Kasumi-1 (cell line): Measurements from ENCODE around the gene ARAP1.

Source experiments
- DNase-seq, 2 experiments: peaks; one replicate each; lab custom pipeline; 2025; lab: John Stamatoyannopoulos, UW

Gene ARAP1

DNA sequence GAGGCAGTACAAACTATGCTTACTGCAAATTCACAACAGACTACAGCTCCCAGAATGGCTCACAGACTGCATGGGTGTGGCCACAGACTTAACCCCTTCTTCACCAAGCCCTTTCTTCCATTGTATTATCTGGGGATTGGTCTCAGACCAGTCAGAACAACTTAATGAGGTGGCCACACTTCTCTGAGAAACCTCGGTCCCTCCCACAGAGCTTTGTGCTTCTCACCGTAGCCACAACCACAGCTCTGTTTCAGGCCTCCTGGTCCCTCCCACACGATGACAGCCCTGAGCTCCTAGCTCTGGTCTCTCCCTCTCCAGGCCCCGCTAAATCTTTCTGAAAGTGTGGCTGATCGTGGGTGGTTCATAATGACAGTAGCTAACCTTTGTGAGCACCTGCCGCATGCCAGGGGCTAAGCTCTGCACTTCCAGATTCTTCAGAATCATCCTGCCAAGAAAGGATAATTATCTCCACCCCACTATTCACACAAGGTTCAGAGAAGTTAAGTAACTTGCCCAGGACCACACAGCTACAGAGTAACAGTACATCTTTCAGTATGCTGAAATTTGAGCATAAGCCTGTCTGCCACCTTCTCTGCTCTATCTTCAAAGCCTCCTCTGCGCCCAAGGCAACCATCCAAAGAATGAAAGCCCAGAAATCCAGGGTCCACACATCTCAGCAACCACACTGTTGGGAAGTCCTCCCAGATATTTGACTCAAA, 83.4 kb downstream of the ARAP1 start:
- DNase-seq: no peak

DNA sequence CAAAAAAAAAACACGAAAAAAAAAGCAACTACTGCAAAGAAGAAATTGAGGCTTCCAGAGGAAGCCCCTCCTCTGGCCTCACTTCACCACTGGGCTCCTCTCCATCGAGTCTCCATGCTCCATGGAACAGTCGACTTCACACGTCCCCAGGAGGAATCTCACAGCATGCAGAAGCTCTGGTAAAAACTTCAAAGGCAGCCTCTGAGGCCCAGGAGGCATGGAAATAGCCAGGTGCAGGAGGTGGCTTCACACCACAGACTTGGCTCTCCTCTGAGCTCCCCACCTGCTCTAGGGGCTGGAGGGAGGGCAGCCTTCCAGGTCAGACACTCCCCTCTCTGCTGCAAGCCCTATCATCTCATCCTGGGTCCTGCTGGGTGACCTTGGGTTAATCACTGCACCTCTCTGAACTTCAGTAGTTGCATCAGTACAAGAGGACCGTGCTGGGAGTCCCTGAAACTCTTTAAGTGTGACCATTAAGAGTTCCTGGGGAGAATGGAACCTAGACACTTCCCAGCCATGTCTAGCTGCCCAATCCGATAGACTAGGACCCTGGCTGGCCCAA, 86.2 kb downstream of the ARAP1 start:
- DNase-seq: no peak

DNA sequence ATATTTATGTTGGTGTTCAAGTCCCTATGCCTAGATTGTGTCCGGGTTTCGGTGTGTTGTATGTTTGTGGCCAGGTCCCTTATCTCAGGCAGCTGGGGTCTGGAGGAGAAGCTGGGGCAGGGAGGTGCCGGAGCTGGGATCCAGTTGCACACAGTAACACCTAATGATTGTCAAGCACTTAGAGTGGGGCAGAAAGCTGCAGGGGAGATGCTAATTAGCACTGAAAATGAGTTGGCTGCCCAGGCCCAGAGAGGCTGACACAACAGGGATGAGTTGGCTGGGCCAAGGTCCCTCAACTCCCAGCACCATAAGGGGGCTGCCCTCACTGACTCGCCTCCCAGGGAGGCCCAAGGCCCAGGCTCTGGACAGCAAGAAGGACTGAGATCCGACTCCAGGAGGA, 90.2 kb downstream of the ARAP1 start:
- no peak for DNase-seq

DNA sequence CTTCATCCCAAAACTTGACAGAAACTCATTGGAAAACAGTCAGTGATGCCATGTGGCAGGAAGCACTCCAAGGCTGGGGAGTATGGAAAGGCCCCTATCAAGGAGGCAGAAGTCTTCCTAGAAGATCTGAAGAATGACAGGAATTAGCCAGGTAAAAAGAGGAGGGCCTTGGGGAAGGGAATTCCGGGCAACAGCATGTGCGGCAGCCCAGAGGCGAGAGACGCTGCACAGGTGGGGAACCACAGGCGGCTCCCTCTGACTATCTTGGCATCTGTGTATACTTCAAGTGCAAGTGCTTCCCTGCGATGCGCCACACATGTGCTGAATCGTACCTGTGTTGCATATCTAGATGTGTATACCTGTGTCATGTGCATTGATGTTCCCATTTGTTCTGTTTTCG, 90.7 kb downstream of the ARAP1 start:
- no peak for DNase-seq

DNA sequence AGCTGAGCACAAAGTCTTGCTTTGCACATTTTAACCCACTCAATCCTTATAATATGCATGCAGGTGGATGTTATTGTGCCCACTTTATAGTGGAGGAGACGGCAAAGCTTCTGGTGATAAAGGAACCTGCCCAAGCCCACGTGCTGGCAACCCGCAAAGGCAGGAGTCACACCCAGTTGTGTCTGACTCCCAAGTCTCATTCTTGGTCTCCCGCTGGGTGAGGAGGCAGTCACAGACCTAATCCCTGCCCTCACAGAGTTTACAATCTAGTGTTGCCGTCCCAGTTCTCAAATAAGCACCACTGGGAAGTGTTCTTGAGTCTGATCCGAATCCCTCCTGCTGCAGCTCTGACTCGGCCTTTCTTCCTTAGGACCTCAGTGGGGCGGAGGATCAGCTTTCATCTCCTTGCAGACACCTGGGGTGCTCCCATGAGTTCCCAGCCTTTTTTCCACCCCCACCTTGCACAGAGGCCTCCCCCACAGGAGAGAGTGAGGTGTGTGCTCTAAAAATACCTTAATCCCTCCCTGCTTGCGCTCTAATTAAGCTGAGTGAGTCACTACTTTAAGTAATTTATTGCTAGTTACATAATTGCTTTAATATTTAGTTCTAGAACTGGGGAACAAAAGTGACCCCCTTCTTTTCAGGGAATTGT, 93.1 kb downstream of the ARAP1 start:
- no peak for DNase-seq

DNA sequence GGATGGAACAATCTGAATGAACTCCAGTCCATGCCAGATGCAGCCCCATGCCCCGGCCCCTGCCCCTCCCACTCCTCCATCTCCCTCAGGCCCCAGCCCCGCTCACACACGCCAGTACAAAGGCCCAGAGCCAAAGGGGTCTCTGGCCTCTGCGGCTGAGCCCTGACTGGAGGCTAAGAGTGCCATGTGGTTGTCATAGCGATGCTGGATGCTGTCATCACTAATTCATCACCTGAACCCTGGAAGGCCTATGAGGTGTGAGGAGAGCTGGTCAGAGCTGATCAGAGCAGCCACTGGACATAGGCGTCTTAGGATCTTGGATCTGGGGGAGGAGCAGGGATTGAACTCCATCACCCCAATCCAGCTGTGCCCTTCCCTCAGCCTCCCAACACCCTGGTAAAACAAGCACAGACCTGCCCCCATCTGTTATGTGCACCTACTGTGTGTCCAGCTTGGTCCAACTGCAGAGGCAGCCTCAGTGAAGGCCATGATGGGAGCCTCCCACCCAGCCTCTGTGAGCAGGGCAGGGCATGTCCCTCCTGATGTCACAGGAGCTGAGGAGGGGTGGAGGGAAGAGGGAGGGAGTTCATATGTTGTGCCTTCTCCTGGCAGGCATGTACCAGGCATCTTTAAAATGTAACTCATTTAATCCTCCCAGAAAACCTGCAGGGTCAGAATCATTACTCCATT, 94.7 kb downstream of the ARAP1 start:
- DNase-seq: no peak

DNA sequence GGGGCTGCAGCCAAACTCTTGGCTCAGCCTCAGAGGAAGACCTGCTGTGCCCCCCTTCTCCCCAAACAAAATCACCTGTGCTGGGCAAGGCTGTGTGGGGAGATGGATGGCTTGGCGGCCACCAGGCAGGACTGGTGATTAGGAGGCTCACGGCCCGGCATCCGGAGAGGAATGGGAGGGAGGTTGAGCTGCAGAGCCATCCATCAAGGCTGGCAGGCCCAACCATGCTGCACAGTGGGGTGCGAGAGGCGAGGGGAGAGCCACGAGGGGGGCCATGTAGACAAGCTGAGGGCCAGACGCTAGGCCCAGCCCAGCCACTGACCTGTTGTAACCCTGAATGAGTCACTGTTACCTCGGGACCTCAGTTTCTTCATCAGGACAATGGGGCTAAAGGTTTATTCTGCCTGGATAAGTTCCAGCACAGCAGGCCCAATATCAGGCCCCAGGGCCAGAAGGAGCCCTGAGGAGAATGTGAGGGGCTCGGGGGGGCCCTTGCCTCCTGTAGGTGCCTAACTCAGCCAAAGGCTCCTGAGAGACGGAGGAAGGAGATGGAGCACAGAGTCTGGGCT, 96.2 kb downstream of the ARAP1 start:
- no peak for DNase-seq

DNA sequence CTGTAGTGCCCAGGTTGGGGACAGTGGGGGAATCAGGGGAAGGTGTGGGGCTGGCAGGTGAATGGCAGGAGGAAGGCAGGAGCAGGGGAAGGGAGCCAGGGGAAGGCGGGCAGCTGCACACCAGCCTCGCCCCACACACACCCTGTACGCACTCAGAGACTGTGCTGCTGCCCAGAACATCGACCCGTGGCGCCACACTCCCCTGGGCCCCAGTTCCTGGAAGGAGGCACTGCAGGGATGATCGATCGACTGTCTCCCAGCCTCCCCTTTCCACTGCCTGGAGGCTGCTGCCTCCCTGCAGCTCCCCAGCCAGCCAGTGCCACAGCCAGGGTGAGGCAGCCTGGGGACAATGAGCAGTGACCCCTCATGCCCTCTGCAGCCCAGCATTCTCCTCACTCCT, 97.2 kb downstream of the ARAP1 start:
- no peak for DNase-seq

DNA sequence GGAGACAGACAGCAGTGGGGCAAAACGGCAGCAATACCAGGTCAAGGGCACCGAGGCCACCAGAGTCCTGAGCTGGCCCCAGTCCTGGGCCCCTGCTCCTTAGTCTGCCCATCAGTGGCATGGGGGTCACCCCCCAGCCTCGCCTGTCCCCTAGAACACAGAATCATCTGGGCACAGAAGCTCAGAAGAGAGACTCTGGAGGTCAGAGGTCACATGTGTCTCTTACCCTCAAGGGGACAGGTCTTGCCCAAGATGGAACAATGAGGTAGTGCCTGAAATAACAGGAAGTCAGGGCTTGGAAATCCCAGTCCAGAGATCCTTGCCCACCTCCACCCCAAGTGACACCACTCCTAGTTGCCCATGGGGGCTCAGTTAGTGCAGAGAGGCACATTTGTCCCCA, 98.6 kb downstream of the ARAP1 start:
- DNase-seq: no peak

DNA sequence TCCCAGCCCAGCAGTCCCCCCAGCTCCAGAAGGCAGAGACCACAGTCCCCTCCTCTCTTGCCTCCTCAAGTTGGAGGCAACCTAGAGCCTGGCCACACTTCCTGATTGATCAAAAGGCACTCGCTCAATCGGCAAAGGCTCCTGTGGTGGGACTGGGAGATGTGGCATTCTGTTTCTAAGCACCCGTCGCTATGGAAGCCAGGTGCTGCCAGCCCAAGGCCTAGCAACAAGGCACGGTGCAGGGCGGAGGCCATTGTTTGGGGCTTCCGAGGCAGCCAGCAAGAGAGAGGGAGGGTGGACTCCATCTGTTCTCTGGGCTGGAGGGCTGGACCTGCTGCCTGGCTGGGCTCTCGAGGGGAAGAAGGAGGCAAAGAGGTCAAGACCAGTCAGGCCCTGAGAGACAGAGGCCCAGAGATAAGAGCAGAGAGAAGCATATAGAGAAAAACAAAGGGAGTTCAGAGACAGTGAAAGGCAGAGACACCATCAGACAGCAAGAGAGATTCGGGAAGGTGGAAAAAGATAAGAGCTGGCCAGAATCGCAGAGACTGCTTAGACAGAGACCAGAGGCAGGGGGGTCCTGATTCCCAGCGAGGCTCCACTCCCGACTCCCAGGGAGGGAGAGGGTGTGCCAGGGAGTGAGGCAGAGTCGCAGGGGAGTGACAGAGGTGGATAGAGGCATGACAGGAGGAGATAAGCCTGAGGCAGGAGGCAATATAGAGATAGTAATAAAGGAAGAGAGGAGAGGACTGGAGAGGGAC, 99.2 kb downstream of the ARAP1 start:
- DNase-seq: no peak

DNA sequence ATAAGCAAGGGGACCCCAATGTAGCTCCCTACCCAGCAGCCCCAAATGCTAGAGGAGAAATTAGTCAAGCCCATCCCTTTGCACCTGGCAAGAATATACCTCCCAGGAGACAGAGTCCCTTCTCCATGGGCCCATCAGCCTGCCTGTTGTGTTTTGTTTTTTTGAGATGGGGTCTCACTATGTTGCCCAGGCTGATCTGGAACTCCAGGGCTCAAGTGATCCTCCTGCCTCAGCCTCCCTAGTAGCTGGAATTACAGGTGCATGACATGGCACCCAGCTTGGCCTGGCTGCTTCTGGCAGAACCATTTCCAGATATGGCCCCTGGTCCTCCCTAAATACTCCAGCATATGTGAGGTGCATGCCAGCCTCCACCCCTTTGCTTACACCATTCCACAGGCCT, 100.1 kb downstream of the ARAP1 start:
- no peak for DNase-seq

DNA sequence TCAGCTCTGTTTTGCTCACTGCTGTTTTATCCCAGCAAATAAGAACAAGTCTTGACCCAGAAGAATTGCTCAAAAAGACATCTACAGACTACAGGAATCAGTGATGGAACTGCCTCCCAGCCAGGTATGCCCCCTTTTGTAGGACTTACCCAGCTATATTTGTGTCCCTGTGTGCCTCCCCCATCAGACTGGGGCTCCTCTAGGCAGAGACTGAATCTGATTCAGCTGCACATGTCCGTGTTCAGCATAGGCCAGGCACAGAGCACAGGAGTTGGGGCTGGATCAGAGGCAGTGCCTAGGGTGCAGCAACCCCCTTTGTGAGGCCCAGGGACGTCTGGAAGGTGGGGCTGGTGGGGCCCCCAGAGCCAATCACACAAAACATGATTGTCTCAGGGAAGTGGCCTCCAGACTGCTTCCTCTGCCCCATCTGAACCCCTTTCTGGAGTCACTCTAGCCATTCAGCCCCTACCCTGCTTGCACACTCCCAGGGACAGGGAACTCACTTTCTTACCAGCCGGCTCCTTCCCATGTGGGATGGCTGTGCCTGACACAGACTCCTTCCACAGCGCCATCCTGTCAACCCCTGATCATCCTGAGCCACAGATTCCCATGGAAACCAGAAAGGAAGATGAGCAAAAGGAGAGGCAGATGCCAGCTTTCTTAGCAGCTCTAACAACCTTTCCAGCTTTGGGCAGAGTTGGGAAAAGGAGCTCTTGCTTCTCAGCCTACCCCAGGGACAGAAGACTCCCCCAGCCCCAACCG, 102.8 kb downstream of the ARAP1 start:
- DNase-seq: no peak

DNA sequence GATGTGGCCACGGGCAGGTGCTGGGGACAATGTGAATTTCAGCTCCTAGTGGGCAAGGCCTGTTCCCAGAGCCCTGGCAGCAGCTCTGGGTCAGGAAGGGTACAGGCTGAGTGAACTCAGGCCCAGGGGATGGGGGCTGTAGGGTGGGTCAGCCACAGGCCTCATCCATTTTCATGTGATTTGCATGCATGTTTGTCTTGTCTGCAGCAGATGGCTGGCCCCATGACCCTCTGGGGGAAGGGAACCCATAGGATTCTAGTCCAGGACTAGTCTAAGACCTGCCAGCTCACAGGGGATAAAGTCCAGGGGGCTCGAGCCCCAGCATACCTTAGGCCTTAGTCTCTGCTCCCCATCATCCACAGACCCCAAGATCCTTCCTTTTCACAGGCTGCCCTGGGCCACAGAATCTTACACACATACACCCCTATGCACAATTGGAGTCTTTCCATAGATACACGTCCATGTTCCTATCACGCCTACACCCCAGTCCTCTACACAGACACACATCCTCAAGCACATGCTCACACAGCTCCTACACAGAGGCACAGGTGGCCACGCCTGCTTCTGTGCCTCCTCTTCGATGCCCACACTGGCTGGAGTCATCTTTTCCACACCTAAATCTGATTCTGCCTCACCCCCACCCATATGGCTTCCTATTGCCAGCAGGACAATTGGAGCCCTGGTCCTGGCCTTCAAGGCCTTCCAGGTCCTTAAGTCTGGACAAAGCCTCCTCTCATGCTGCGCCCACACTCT, 103.6 kb downstream of the ARAP1 start:
- no peak for DNase-seq

DNA sequence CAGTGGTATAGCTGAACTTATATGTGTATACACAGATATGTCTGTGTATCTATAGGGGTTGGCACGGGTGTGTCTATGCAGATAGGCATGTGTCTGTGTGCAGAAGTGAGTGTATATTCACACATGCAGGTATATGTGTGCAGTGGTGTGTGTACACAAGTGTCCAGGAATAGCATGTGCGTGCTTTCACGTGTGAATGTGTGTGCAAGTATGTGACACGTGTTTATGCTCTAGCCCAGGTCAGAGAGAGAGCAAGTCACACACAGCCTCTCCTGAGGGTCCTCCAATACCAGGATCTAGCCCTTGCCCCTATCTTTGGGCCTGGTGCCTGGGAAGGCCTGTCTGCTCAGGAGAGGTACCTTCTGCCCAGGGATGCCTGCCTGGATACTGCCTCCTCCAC, 104.3 kb downstream of the ARAP1 start:
- DNase-seq: no peak

DNA sequence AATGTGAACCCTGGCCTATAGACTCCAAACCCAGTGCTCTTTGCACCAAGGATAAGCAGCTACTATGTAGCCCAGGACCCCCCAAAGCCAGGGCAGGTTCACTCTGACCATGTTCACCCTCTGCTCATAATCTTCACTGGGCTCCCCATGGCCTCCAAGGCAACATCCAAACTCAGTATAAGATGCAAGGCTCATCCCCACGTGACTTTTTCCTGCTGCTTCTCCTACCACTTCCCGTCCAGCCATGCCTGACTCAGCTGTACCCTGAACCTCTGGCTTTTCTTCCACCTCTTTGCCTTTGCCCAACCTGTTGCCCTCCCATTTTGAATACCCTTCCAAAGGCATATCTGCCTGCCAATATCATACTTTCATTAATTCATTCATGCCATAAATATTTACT, 105.7 kb downstream of the ARAP1 start:
- DNase-seq: no peak

DNA sequence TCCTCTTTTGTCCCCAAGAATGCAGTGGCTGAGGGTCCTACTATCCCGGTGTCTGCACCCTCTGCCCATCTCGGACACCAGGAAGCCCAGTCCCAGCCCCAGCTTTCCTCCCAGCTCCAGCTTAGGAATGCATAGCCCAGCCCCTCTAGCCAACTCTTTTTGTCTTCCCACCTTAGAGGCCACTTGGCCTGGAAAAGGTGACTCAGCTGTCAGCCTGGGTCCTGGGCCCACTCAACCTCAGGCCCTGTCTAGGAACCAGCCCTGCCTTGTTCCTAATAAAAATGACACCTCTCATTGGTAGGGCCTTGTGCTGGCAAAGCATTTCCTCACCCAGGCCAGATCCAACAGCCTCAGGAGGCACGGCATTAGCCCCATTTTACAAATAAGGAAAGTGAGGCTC, 106.2 kb downstream of the ARAP1 start:
- DNase-seq: no peak

DNA sequence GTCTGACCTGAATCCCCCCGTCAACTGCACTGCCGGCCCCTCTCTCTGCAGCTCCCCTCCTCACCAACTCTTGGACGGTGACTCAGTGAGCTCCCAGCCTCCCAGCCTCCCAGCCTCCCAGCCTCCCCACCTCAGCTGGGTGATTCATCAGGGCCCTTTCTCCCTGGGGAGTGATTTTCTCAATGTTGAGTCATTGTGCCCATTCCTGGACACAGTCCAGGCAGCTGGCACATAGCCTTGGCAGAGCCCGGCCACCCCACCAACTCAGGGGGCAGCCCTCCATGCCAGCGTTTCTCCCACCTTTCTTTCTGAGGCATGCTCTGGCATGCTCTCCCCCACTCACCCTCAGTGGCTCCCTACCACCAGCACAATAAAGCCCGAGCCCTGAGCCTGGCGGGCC, 108.7 kb downstream of the ARAP1 start:
- no peak for DNase-seq

DNA sequence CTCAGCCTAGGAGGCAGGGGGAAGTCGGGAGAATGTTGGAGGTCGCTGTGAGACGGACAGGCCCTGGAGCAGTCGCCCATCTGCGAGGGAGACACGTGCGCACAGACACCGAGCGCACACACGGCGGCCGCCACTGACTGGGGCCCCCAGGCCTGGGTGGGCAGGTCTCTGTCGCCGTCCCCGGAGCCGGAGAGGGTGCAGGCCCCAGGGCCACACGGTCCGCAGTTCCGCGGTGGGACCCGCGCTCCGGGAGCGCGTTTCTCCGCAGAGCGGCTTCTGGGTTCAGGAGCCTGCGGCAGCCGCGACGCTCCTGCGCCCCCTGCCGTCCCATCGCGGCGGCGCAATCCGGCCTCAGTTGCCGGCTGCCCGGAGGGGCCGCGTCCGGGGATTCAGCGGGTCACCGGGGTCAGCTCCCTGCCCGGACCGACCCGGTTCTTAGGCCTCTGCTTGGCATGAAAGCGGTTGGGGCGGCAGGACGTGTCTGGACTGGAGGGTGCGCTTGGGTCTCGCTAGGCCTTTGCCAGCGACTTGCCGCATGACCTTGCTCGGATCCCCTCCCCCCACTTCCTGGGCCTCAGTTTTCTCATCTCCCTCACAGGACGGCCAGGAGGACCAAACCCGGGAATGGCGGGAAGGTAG, 109.2 kb downstream of the ARAP1 start:
- peak; percentile 38 to 40 for DNase-seq

DNA sequence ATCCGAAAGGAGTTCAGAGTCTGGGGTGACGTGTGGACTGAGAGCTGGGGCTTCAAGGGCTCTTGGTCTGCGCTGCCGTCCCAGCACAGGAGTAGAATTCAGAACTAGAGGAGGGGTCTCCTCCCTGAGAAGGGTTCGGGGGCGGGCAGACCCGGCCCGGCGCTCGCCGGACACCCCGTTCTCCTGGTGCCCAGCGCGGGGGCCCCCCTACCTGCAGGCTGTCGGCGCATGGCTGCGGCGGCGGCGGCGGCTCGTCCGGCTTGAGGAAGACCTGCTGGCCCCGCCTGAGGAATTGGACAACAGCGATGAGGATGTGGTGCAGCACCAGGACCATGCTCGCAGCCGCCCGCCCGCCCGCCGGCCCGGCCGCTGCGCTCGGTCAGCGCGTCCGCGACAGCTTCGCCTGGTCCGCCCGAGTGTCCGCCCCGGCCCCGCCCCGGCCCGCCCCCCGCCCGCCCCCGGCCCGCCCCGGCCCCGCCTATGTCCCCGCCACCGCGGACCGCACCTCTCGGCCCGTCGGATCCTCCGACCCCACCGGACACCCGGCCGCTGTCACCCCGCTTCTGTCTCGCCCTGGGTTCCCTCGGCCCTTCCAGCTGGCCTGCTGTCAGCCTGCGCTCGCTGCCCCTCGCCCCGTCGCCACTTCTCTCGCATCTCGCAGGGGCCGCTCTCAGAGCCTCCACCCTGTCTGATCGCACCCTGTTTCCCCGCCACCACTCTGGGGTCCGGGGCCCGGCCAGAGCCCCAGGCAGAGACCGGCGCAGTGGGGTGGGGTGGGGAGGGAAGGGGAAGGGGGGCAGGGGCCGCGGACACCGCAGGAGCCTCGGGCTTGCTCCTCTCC, 109.9 kb downstream of the ARAP1 start:
- peak in 1 of 2 experiments; percentile 5 for DNase-seq
